ENCODE measurements around the gene LRP11. TPM values are rescaled to one million over a fixed set of nuclear protein-coding genes. Genes with fewer than 3 reads are reported as not detected.

The LRP11 gene
- total RNA-seq, 5 donors from 2014 or later (not counting 1 experiment from before 2014, with no cell fraction given) = 2.1 to 4.3 (median 2.7) TPM; not detected in 1

GRCh38 chr6:149777624-149778023 lies 86.5 kb downstream of the LRP11 start:
- Mint-ChIP-seq H3K36me3 (peaks cover 32% of the 10 kb centered on the region), H3K27me3 (no peaks in the 10 kb centered on the region), H3K27ac (no peak overlapping the region), H3K4me1 (peaks cover 0 to 4% (median 2%) of the 10 kb centered on the region in 3 donors), H3K9me3 (no peaks in the 10 kb centered on the region), H3K4me3 (no peak overlapping the region)
- peaks cover 7 to 36% of the 10 kb centered on the region in 2 donors for H3K36me3 ChIP-seq (ENCODE audit: control insufficient read depth in 2 of 2, extremely low read depth in 1 of 2, insufficient read depth in 1 of 2, low read length in 1 of 2)
- H3K9me3 ChIP-seq = no peaks in the 10 kb centered on the region
- CTCF ChIA-PET = interaction anchor here in 1 of 2 donors (0.7 kb wide), 1 partner anchor 260 kb away, joined by 4 read pairs; no protein-coding TSS in a partner anchor
- no peak overlapping the region for H3K4me3 ChIP-seq (ENCODE audit: control insufficient read depth in 1 of 2, extremely low read depth in 1 of 2, low read length in 1 of 2)
- DNase-seq (no peak), ATAC-seq (replicated peaks in 1 of 4) (no peak)
- no CpG with 5 or more reads among the region's 1 CpG for WGBS (ENCODE audit: insufficient coverage)
- POLR2A ChIA-PET = interaction anchor here in 1 of 2 donors (0.6 kb wide), 1 partner anchor 45 kb away, joined by 3 read pairs; no protein-coding TSS in a partner anchor
- H3K4me1 ChIP-seq (ENCODE audit: control insufficient read depth in 1 of 2, extremely low read depth in 1 of 2, insufficient read depth in 2 of 2, low read length in 2 of 2) = no peaks in the 10 kb centered on the region
- no peaks in the 10 kb centered on the region for H3K27me3 ChIP-seq (replicated peaks in 1 of 2; ENCODE audit: control insufficient read depth in 2 of 2, extremely low read depth in 1 of 2, insufficient read depth in 2 of 2, low read length in 1 of 2)
- H3K27ac ChIP-seq (ENCODE audit: low read length) = no peak overlapping the region

GRCh38 chr6:149771925-149772324 lies 92.2 kb downstream of the LRP11 start:
- 65% methylated on average over 3 of the region's 6 CpGs for WGBS (ENCODE audit: insufficient coverage)
- Histone ChIP-seq H3K27ac (ENCODE audit: low read length) (no peak overlapping the region), H3K27me3 (replicated peaks in 1 of 2; ENCODE audit: control insufficient read depth in 2 of 2, extremely low read depth in 1 of 2, insufficient read depth in 2 of 2, low read length in 1 of 2) (no peaks in the 10 kb centered on the region), H3K9me3 (no peaks in the 10 kb centered on the region), H3K36me3 (ENCODE audit: control insufficient read depth in 2 of 2, extremely low read depth in 1 of 2, insufficient read depth in 1 of 2, low read length in 1 of 2) (peaks cover 7 to 25% of the 10 kb centered on the region in 2 donors), H3K4me1 (ENCODE audit: control insufficient read depth in 1 of 2, extremely low read depth in 1 of 2, insufficient read depth in 2 of 2, low read length in 2 of 2) (no peaks in the 10 kb centered on the region), H3K4me3 (ENCODE audit: control insufficient read depth in 1 of 2, extremely low read depth in 1 of 2, low read length in 1 of 2) (no peak overlapping the region)
- H3K4me3 Mint-ChIP-seq = no peak overlapping the region
- POLR2A ChIA-PET = interaction anchor here in 1 of 2 donors (0.8 kb wide), 1 partner anchor 998 kb away, joined by 3 read pairs; no protein-coding TSS in a partner anchor
- no peaks in the 10 kb centered on the region for H3K27me3 Mint-ChIP-seq
- CTCF ChIA-PET = interaction anchor here in 1 of 2 donors (0.6 kb wide), 1 partner anchor 235 kb away, joined by 3 read pairs; no protein-coding TSS in a partner anchor
- ATAC-seq (replicated peaks in 1 of 4) (no peak), DNase-seq (no peak)
- H3K36me3 Mint-ChIP-seq = peaks cover 29% of the 10 kb centered on the region
- H3K4me1 Mint-ChIP-seq = peaks cover 6 to 11% (median 8%) of the 10 kb centered on the region in 3 donors
- no peak overlapping the region for H3K27ac Mint-ChIP-seq
- H3K9me3 Mint-ChIP-seq = no peaks in the 10 kb centered on the region

DNA sequence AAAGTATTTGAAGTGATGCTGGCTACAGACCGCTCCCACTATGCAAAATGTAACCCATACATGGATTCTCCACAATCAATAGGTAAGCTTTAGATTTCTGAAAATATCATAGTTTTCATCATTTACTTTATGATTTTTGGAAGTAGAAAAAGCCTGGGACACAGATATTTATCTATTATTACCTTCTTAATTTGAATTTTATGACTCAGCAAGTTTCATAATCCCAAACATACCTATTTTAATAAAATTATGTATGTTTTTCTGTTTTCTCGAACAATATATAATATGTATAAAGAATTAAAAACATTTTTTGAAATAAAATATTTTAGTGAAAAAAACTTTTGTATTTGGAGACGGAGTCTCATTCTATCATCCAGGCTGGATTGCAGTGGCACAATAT lies 93.0 kb downstream of the LRP11 start:
- Histone ChIP-seq H3K4me3 (ENCODE audit: control insufficient read depth in 1 of 2, extremely low read depth in 1 of 2, low read length in 1 of 2) (no peak overlapping the region), H3K9me3 (no peaks in the 10 kb centered on the region), H3K27me3 (replicated peaks in 1 of 2; ENCODE audit: control insufficient read depth in 2 of 2, extremely low read depth in 1 of 2, insufficient read depth in 2 of 2, low read length in 1 of 2) (no peaks in the 10 kb centered on the region), H3K36me3 (ENCODE audit: control insufficient read depth in 2 of 2, extremely low read depth in 1 of 2, insufficient read depth in 1 of 2, low read length in 1 of 2) (peaks cover 6 to 31% of the 10 kb centered on the region in 2 donors), H3K27ac (ENCODE audit: low read length) (no peak overlapping the region), H3K4me1 (ENCODE audit: control insufficient read depth in 1 of 2, extremely low read depth in 1 of 2, insufficient read depth in 2 of 2, low read length in 2 of 2) (no peaks in the 10 kb centered on the region)
- 100% methylated on average over 1 of the region's 3 CpGs for WGBS (ENCODE audit: insufficient coverage)
- Mint-ChIP-seq H3K36me3 (peaks cover 31% of the 10 kb centered on the region), H3K27ac (no peak overlapping the region), H3K9me3 (peaks cover 0 to 2% (median under 1%) of the 10 kb centered on the region in 3 donors), H3K4me1 (peaks cover 6 to 13% (median 9%) of the 10 kb centered on the region in 3 donors), H3K4me3 (no peak overlapping the region), H3K27me3 (no peaks in the 10 kb centered on the region)
- no peak for ATAC-seq (replicated peaks in 1 of 4)
- no peak for DNase-seq
- POLR2A ChIA-PET = interaction anchor here (0.7 to 0.8 kb wide), 2 partner anchors 20 to 999 kb away, joined by 3 to 6 read pairs; no protein-coding TSS in a partner anchor
- CTCF ChIA-PET = interaction anchor here in 1 of 2 donors (0.5 kb wide), 1 partner anchor 288 kb away, joined by 3 read pairs; no protein-coding TSS in a partner anchor

GRCh38 chr6:149769676-149770075 lies 94.5 kb downstream of the LRP11 start:
- Histone ChIP-seq H3K9me3 (no peaks in the 10 kb centered on the region), H3K27ac (ENCODE audit: low read length) (no peak overlapping the region), H3K4me3 (ENCODE audit: control insufficient read depth in 1 of 2, extremely low read depth in 1 of 2, low read length in 1 of 2) (no peak overlapping the region), H3K36me3 (ENCODE audit: control insufficient read depth in 2 of 2, extremely low read depth in 1 of 2, insufficient read depth in 1 of 2, low read length in 1 of 2) (peaks cover 0 to 30% of the 10 kb centered on the region in 2 donors), H3K27me3 (replicated peaks in 1 of 2; ENCODE audit: control insufficient read depth in 2 of 2, extremely low read depth in 1 of 2, insufficient read depth in 2 of 2, low read length in 1 of 2) (no peaks in the 10 kb centered on the region), H3K4me1 (ENCODE audit: control insufficient read depth in 1 of 2, extremely low read depth in 1 of 2, insufficient read depth in 2 of 2, low read length in 2 of 2) (no peaks in the 10 kb centered on the region)
- H3K4me1 Mint-ChIP-seq = peaks cover 6 to 13% (median 11%) of the 10 kb centered on the region in 3 donors
- WGBS (ENCODE audit: insufficient coverage) = no CpG with 5 or more reads among the region's 2 CpGs
- ATAC-seq (replicated peaks in 1 of 4) (no peak), DNase-seq (no peak)
- H3K27me3 Mint-ChIP-seq = no peaks in the 10 kb centered on the region
- peaks cover 0 to 4% (median 2%) of the 10 kb centered on the region in 3 donors for H3K9me3 Mint-ChIP-seq
- H3K36me3 Mint-ChIP-seq = peaks cover 32% of the 10 kb centered on the region
- CTCF ChIA-PET = interaction anchor here in 1 of 2 donors (0.7 kb wide), 1 partner anchor 35 kb away, joined by 6 read pairs; no protein-coding TSS in a partner anchor
- POLR2A ChIA-PET = interaction anchor here in 1 of 2 donors (0.6 to 0.7 kb wide), 2 partner anchors 14 to 31 kb away, joined by 4 to 10 read pairs; no protein-coding TSS in a partner anchor
- no peak overlapping the region for H3K4me3 Mint-ChIP-seq
- no peak overlapping the region for H3K27ac Mint-ChIP-seq

Other genes with a start within 250 kb of the LRP11 start
- gene KATNA1, start 215.6 kb downstream of the LRP11 start, total RNA-seq = 10 to 100 TPM; 15.2 to 18.2 (median 15.9) TPM
- 10 to 100 TPM; 38.0 to 43.3 (median 39.2) TPM for gene LATS1, start 146.3 kb downstream of the LRP11 start, total RNA-seq
- 10 to 100 TPM; 14.6 to 53.5 (median 46.0) TPM for gene NUP43, start 117.8 kb downstream of the LRP11 start, total RNA-seq
- gene PCMT1, start 114.6 kb downstream of the LRP11 start, total RNA-seq = 10 to 100 TPM; 33.9 to 63.1 (median 53.1) TPM
- not detected for gene RAET1E, start 33.8 kb upstream of the LRP11 start, total RNA-seq
- gene RAET1G, start 58.8 kb upstream of the LRP11 start, total RNA-seq = not detected
- 1 to 10 TPM in 2 of 5 donors, under 1 TPM in 1, not detected in 2; 0.20 to 3.9 (median 1.6) TPM for gene ULBP2, start 77.7 kb upstream of the LRP11 start, total RNA-seq
- gene ULBP1, start 99.6 kb upstream of the LRP11 start, total RNA-seq = under 1 TPM in 4 of 5 donors, not detected in 1; 0.13 to 0.23 (median 0.14) TPM
- not detected for gene RAET1L, start 161.2 kb upstream of the LRP11 start, total RNA-seq
- gene ULBP3, start 204.8 kb upstream of the LRP11 start, total RNA-seq = 1 to 10 TPM in 2 of 5 donors, under 1 TPM in 3; 0.35 to 1.3 (median 0.79) TPM

Data from T-cell (primary cell).